GM19397 (cell line): ENCODE measurements around the gene GHITM.
A peak's percentile ranks its signal among the peaks of the same experiment; 100 is the strongest.
"Not testable (repeated sequence)": the region's sequence is repeated elsewhere in the genome, so short reads cannot be mapped to it uniquely, and the experiment has no call there.

ENCODE experiments used
- ATAC-seq: cut with Tn5 transposase; IDR thresholded peaks from one replicate; pipeline ENCODE4 v1.9.1; 2021; ENCODE audit warnings: mild to moderate bottlenecking, moderate library complexity; ENCODE audit not compliant: unreplicated experiment

GHITM gene

GRCh38 chr10:84147347-84147746, 8.0 kb downstream of the GHITM start:
- no peak for ATAC-seq

GRCh38 chr10:84148006-84148597, 8.8 kb downstream of the GHITM start:
- ATAC-seq = not testable (repeated sequence)

DNA sequence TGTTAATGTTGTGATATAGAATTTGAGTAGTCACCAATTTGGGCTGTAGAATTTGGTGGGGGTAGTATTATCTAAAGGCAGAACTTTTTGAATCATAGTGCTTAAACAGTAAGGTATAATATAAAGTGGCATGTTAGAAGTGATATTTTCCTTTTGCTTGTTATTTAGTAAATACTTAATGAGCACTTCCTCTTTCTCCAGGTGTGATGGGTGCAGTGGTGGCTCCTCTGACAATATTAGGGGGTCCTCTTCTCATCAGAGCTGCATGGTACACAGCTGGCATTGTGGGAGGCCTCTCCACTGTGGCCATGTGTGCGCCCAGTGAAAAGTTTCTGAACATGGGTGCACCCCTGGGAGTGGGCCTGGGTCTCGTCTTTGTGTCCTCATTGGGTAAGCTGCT, 10.5 kb downstream of the GHITM start:
- no peak for ATAC-seq

- no peak for ATAC-seq
Observed at GRCh38 chr10:84152769-84153168, 13.5 kb downstream of the GHITM start.

DNA sequence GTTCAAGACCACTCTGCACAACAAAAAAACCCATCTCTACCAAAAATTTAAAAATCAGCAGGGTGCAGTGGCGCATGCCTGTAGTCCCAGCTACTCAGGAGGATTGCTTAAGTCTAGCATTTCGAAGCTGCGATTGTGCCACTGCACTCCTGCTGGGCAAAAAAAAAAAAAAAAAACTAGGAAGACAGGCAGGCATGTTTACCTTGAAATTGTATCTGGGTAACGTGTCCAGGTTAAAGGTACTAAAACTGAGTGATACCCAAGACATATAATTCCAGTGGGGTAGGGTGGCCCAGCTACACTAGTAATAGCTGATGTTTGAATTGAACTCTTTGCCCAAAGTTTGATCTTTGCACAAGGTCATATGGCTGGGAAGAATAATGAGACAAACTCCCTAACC, 16.2 kb downstream of the GHITM start:
- ATAC-seq = no peak

- ATAC-seq = no peak
Observed at GRCh38 chr10:84156009-84156408, 16.7 kb downstream of the GHITM start.

DNA sequence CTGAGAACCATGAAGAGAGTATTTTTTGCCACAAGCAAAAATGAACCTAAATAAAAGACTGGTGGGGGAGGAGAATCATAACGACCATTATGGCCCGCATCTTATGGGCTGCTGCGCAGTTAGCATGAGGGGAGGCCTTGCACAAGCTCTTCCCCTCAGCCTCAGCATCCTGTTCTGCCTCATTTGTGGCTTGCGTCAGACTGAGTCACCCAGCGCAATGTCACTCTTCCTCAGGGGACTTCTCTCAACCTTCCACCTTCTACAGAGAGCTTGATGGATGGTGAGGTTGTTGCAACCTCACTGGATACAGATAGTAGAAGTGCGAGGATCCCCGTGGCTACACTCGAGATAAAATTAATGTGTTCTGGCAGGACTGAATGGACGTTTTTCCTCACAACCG, 17.5 kb downstream of the GHITM start:
- ATAC-seq = no peak

DNA sequence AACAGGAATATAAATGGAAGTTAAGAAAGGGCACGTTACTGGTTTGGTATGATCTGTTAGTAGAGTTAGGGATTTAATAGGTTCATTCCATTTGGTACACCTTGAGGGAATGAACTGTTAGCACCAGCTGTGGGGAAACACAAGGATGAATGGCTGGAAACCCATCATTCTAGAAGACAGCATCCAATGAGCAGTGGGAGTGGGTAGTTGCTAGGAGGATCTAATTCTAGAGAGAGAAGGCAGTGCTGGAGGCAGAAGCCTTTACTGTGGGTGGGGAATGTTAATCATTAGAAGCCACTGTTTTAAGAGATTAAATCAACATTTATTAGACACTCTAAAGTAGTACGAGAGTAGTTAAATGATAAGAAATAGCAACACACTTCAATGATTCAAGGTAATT, 18.8 kb downstream of the GHITM start:
- ATAC-seq = no peak

DNA sequence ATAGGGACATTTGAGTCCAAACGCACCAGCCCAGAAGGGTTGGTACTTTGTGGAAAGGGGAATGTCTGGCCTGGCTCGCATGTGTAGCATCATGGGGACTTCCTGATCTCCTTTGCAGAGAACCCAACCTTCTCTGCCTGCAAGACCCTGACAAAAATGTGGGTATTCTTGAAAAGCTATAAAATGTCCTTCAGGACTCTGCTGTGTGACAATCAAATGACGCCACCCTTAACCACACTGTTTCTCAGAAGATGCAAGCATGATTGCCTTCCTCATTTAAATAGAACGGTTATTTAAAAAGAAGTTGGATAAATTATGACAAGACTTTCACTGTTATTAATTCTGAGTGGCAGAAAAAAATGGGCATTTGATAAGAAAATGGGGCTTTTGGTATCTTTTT, 19.2 kb downstream of the GHITM start:
- ATAC-seq = no peak

DNA sequence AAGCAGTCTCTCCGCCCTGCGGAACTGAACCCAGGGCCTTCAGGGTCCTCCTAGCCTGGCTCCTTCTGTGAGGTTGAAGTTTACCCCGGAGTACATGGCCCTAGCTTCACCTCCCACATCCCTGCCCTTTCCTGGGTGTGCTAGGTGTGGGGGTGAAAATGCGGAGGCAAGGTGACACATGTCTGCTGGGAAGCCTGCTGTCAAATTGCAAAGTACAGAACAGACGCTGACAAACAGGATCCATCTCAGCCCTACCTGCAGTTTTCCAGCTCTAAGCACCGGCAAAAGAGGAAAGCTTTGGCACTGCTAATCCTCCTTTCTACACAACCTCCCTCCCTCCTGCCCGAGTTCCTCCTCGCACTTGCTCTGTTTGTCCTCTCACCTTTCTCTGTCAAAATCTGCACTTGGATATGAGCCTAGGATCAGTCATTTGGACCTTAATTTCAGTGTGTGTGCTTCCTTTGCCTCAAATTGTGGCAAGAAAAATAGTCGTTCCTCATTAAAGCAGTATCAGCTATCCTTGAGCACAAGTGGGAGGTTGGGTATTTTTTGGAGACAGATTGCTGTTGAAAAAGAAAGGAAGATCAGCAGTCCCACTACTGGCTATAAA, 19.9 kb downstream of the GHITM start:
- ATAC-seq = no peak

DNA sequence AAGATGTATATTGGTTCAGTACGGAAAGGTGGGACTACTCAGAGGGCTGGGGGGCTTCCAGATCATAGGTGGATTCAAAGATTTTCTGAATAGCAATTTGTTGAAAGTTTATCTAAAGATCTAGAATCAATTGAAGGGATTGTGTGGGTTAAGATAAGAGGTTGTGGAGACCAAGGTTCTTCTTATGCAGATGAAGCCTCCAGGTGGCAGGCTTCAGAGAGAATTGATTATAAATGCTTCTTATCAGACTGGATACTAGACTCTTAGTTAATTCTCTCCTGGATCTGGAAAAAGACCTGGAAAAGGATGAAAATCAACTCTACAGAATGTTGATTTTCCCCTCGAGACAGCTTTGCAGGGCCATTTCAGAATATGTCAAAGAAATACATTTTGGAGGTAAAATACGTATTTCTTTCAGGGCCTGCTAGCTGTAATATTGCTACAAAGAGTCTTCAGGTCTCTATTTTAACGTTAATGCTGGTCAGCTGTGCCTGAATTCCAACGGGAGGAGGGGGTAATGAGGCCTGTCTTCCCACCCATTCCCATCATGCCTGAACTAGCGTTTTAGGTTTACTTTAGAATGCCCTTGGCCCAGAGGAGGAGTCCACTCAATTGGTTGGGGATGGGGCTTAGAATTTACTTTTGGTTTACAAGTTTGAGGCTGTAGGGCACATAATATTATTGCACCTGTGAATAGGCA, 21.5 kb downstream of the GHITM start:
- ATAC-seq = no peak

GRCh38 chr10:84163996-84164395, 24.7 kb downstream of the GHITM start:
- no peak for ATAC-seq

- no peak for ATAC-seq
Observed at GRCh38 chr10:84164442-84164841, 25.1 kb downstream of the GHITM start.

DNA sequence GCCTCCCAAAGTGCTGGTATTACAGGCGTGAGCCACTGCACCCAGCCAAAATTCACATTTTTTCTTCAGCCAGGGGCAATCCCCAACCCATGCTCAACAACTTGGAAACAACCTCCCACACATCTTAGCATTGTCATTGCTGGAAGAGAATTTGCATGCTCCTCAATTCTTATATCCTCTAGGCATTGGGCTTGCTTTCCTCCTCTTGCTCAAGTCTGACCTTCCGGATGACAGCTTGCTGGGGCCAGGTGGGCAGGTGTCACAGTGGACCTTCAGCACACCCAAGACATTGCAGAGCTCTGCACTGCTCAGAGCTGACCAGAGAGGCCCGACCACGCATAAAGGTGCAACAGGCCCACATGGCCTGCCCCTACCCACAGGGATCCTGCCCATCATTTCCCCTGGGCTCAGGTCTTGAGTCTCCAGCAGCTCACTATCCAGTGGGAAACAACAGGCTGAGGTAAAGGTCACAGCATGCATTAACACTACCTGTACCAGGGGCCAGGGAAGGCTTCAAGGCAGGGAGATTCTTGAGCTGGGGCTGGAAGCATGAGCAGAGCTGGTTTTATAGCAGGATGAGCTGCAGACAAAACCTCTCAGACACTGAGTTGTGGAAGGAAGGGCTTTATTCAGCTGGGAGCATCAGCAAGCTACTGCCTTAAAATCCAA, 27.4 kb downstream of the GHITM start:
- peak; percentile 46 for ATAC-seq

DNA sequence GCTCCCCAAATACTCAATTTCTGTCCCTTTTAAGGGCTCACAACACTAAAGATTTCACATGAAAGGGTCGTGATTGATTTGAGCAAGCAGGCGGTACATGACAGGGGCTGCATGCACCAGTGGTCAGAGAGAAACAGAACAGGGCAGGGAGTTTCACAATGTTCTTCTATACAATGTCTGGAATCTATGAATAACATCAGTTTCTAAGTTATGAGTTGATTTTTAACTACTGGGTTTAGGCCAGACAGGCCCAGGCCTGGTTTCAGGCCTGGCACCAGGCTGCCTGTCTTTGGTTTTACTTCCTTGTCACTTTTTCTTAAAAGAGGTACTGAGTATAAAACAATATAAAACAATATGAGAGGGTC, 28.0 kb downstream of the GHITM start:
- ATAC-seq = peak; percentile 16

DNA sequence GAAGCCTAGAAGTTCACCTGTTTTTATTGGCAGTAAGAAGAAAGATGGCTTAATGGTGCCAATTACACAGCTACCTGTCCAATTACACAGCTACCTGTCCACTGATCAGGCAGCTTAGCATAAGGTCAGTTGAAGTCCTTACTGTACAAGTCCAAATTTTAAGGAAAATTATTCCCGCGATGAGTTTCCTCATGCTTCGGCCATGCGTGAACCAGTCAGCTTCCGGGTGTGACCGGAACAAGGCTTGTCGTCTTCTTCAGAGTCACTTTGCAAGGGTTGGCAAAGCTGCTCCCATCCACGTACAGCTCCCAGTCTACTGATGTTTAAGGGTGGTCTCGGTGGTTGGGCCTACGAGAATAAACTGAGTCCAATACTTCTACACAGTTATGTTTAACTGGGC, 29.1 kb downstream of the GHITM start:
- not testable (repeated sequence) for ATAC-seq

DNA sequence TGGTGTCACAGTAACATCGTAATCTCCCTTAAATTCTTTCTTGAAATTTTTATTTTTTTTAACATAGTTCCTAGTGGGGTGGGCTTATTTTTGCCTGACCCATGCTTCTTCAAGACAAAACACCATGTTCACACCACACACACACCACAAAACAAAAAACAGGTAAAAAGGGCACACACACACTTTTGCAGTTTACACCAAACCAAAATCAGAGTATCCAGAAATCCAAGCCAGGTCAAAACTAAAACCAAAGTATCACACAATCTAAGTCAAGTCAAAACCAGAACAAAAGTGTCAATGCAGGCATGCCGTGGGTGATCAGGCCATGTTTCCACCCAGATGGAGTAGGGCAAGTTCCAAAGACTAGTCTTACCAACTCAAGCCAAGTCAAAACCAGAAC, 31.9 kb downstream of the GHITM start:
- ATAC-seq = not testable (repeated sequence)

GRCh38 chr10:84171700-84172466, 32.6 kb downstream of the GHITM start:
- ATAC-seq = peak; percentile 26

DNA sequence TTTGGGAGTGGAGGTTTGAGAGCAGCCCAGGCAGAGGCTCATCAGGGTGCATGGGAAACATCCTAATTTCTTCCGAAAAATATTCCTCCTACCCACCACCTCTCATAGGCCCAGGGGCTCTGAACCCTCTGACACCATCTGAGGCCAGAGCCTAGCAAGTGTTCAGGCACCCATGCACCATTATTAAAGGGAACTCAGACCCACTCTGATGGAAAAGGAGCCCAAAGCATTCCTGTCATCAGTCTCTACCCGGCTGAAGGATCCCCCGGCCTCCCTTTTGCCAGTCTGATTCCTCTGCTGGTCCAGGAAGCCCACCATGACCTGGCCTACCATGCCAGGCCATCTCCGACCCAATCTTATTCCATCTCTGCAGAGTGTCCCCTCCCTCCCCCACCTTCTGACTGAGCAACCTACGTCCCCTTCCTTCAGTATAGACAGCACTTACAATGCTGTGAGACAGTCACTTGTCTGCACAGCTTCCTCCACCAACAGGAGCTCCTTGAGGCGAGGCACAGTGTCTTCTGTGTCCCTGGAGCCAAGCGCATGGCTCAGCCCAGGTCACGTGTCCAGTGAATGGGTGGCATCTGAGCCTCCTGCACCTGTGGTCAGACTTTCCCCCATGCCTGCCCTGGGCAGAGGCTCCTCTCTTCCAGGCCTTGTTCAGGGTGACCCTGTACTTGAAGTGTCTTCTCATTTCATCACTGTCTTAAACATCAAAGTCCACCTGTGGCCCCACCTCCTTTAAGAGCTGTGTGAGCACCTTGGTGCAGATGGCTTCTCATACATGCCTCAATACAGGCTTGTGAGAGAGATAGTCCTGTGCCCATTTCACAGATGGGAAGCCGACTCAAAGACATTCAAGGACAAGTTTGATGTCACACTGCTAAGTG, 33.4 kb downstream of the GHITM start:
- ATAC-seq = peak; percentile 50

DNA sequence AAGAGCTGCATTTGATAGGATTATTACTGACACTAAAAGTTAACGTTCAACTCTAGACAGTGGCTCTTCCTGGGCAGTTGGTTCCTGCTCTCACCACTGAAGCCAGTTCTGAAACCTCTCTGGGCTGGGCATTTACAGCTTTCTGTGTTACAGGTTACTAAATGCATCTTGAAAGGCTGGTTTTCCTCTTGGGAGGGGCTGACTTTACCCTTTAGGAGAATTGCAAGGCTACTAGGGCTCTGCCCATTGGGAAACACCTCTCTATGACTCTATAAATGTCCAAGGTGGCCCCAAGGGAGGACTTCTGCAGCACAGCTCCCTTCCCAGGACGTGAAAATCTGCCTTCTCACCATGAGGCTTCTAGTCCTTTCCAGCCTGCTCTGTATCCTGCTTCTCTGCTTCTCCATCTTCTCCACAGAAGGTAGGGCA, 34.2 kb downstream of the GHITM start, which contains the start of gene GPR15LG:
Gene GPR15LG, plus strand, starts transcription at position 301 of the 429 bp plus-strand sequence. Its CDS starts 51 bp downstream, at position 352.
- no peak for ATAC-seq
